Kidney (tissue), 14 donors: Measurements from ENCODE around the gene AGBL1. TPM values are rescaled to one million over a fixed set of nuclear protein-coding genes. Genes with fewer than 3 reads are reported as not detected.
"Not testable (repeated sequence)": the region's sequence is repeated elsewhere in the genome, so short reads cannot be mapped to it uniquely, and the experiment has no call there.

Experiments
- DNase-seq, 5 donors: peaks; one replicate each; pipeline ENCODE4 v3.0.0-alpha.2; 2013 to 2020
- FAIRE-seq: peaks from 2 replicates; lab custom pipeline; 2012; peaks lifted over from hg19 to GRCh38; lab: Jason Lieb, UNC
- H3K27ac ChIP-seq, 2 donors: one replicate each; pipeline ENCODE4 v1.7.0; 2013; ENCODE audit warnings: low read depth in 2 of 2, low read length in 2 of 2, inconsistent platforms in 1 of 2
- H3K27me3 ChIP-seq: one replicate; pipeline ENCODE4 v1.7.1; 2013; ENCODE audit warnings: low read length, inconsistent platforms; ENCODE audit not compliant: control insufficient read depth, insufficient read depth
- H3K36me3 ChIP-seq, 3 donors: one replicate each; pipeline versions ENCODE4 v1.7.0 to v1.7.1; 2013; ENCODE audit warnings: low read length in 3 of 3, control low read depth in 1 of 3, inconsistent platforms in 1 of 3; ENCODE audit not compliant: insufficient read depth in 3 of 3, control insufficient read depth in 2 of 3
- H3K4me1 ChIP-seq, 3 donors: one replicate each; pipeline versions ENCODE4 v1.7.0 to v1.7.1; 2013; ENCODE audit warnings: low read length in 3 of 3, inconsistent platforms in 1 of 3, low read depth in 1 of 3; ENCODE audit not compliant: control insufficient read depth in 2 of 3, insufficient read depth in 2 of 3
- H3K4me3 ChIP-seq, 3 donors: one replicate each; pipeline versions ENCODE4 v1.7.0 to v1.8.1; 2013; ENCODE audit warnings: low read length in 3 of 3, control low read depth in 1 of 3, inconsistent platforms in 1 of 3
- H3K9ac ChIP-seq, 3 donors: one replicate each; pipeline versions ENCODE4 v1.7.0 to v1.7.1; 2013; ENCODE audit warnings: low read length in 3 of 3, control low read depth in 1 of 3, inconsistent platforms in 1 of 3
- H3K9me3 ChIP-seq, 3 donors: one replicate each; pipeline versions ENCODE4 v1.7.0 to v1.7.1; 2013; ENCODE audit warnings: low read length in 3 of 3, control low read depth in 1 of 3, inconsistent platforms in 1 of 3; ENCODE audit not compliant: control insufficient read depth in 2 of 3, insufficient read depth in 1 of 3
- intact Hi-C: fragments of 100-400 bp; cut with DNase I; formaldehyde crosslinking; loops from one replicate; pipeline ENCODE4 v1.11.1; 2022
- polyA plus RNA-seq: library from polyadenylated mRNA; stranded (reverse); fragments of 350-450 nt; fragmentation: Illumina TruSeq; extraction: RNeasy Lipid Tissue Mini Kit (QIAGEN cat#74804); gene quantifications from one replicate; pipeline ENCODE4 v1.2.3, GENCODE V29; 2014; ENCODE audit warnings: low read depth, low replicate concordance; ENCODE audit not compliant: insufficient read depth
- total RNA-seq: library from RNA; stranded (reverse); fragmentation: NEBNext Ultra II Directional; extraction: Animal tissue kit (Norgen Biotek cat#: 25700); gene quantifications from one replicate; pipeline ENCODE4 v1.2.1, GENCODE V29; 2021
- TF ChIP-seq, protein P1 (sequence below): IDR thresholded peaks from 3 replicates; pipeline ENCODE4 v1.5.1; 2012; ENCODE audit warnings: mild to moderate bottlenecking, moderate library complexity, borderline replicate concordance; ENCODE audit not compliant: insufficient read depth; ENCODE audit errors: extremely low read depth
- donor health status: control.
- donor health status: control.
- donor health status: control.
- donor health status: control.
- donor health status: control.
- donor health status: DM: yes; HTN: yes; CAD: no.
- donor health status: Normal renal cell carcinoma (clear cell type).

Gene AGBL1
- total and polyA plus RNA-seq, 2 donors from 2014 or later = not detected

DNA sequence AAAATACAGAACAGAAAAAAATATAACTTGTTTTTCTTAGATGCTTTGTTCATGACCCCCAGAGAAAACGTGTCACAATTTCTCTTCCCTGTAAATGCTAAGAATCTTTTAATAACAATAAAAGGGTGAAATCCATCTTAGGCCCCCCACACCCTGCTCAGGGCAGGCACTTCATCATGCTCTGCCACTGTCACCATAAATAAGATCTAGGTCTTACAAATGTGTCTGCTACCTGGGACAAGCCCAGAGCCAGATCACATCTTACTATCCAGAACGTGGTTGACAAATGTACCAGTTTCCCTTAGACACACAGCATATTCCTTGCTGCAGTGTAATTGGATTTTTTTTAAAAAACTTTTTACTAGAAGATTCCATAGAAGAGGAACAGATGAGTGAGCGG, 795.4 kb downstream of the AGBL1 start:
- FAIRE-seq = no peak
- Histone ChIP-seq H3K4me3 (no peak overlapping the region), H3K4me1 (no peaks in the 10 kb centered on the region), H3K27ac (no peak overlapping the region), H3K9me3 (no peaks in the 10 kb centered on the region), H3K36me3 (no peaks in the 10 kb centered on the region), H3K9ac (no peak overlapping the region), H3K27me3 (no peaks in the 10 kb centered on the region)
- intact Hi-C loops = no loop called here
- TF ChIP-seq, protein P1, sequence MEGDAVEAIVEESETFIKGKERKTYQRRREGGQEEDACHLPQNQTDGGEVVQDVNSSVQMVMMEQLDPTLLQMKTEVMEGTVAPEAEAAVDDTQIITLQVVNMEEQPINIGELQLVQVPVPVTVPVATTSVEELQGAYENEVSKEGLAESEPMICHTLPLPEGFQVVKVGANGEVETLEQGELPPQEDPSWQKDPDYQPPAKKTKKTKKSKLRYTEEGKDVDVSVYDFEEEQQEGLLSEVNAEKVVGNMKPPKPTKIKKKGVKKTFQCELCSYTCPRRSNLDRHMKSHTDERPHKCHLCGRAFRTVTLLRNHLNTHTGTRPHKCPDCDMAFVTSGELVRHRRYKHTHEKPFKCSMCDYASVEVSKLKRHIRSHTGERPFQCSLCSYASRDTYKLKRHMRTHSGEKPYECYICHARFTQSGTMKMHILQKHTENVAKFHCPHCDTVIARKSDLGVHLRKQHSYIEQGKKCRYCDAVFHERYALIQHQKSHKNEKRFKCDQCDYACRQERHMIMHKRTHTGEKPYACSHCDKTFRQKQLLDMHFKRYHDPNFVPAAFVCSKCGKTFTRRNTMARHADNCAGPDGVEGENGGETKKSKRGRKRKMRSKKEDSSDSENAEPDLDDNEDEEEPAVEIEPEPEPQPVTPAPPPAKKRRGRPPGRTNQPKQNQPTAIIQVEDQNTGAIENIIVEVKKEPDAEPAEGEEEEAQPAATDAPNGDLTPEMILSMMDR = no peak
- no peak for DNase-seq

DNA sequence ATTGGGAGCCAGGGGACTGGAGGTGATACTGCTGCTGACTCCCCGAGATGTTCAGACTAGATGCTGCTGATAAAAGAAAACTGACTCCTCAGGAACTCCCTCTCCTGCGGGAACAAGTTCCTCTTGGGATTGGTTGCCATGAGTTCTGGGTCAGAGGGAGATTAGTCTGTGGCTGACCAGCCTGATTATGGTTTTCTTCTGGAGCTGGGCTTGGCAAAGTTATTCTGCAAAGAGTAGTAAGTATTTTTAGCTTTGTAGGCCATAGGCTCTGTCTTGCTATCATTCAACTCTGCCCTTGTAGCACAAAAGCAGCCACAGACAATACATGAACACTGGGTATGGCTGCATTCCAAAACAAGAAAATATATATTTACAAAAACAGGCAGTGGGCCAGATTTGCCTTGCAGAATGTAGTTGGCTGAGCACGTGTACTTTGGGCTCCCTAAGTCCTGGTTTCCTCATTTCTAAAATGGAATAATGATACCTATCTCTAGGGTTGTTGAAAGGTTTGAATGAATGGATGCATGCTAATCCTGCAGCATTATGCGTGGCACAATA, 796.8 kb downstream of the AGBL1 start:
- intact Hi-C loops = no loop called here
- Histone ChIP-seq H3K36me3 (no peaks in the 10 kb centered on the region), H3K4me3 (no peak overlapping the region), H3K27ac (no peak overlapping the region), H3K9me3 (no peaks in the 10 kb centered on the region), H3K4me1 (no peaks in the 10 kb centered on the region), H3K27me3 (no peaks in the 10 kb centered on the region), H3K9ac (no peak overlapping the region)
- TF ChIP-seq, protein P1 = no peak
- DNase-seq = no peak
- no peak for FAIRE-seq

DNA sequence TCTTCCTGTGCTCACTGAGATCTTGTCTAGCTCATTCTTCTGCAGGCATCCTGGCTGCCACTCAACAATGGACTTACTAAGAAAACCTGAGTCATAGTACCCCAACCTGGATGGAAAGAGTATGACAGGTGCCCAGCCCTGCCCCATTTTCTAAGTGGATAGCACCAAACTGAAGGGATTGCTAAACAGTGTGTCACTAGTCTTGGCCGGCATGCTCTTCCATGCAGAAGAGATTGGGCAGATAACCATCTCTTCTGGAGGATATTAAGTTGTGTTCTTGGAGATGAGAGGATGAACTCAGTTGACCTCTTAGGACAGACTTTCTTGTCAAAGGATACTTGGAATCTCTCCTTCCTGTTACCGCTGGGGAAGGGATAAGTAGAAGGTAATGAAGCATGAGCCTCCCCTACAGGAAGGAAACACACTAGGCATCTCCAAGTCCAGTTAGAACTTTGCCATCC, 797.5 kb downstream of the AGBL1 start:
- intact Hi-C loops = no loop called here
- Histone ChIP-seq H3K9me3 (no peaks in the 10 kb centered on the region), H3K27ac (no peak overlapping the region), H3K36me3 (no peaks in the 10 kb centered on the region), H3K4me3 (no peak overlapping the region), H3K27me3 (no peaks in the 10 kb centered on the region), H3K4me1 (no peaks in the 10 kb centered on the region), H3K9ac (no peak overlapping the region)
- no peak for FAIRE-seq
- TF ChIP-seq, protein P1 = no peak
- peak in 1 of 5 donors; percentile 4 for DNase-seq

DNA sequence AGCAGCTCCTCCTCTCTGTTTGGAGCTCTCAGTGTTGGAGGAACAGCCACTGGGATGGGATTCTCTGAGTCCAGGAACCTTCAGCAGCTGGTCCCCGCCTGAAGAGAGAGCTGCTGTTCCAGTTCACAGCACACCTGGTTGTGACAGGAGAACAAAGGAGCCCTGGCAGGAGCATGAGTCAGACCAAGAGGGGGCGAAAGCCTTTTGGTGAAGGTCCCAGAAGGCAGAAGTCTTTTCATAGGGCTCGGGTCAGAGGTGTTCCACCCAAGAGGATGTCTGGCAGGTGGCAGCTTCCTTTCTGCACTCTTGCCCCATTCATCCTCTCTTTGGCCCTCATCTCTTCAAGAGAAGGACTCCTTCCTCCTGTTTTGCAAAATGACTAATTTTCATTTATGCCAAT, 799.2 kb downstream of the AGBL1 start:
- H3K27ac ChIP-seq, H3K9me3 ChIP-seq, H3K27me3 ChIP-seq, H3K4me1 ChIP-seq, intact Hi-C loops, H3K36me3 ChIP-seq, DNase-seq, H3K4me3 ChIP-seq, FAIRE-seq, H3K9ac ChIP-seq: not testable (repeated sequence)
